ENCODE data around the gene CRIM1. TPM values are rescaled to one million over a fixed set of nuclear protein-coding genes. Genes with fewer than 3 reads are reported as not detected.

CRIM1 gene
- total and polyA plus RNA-seq, 4 donors = 24.3 to 119 (median 58.4) TPM

DNA sequence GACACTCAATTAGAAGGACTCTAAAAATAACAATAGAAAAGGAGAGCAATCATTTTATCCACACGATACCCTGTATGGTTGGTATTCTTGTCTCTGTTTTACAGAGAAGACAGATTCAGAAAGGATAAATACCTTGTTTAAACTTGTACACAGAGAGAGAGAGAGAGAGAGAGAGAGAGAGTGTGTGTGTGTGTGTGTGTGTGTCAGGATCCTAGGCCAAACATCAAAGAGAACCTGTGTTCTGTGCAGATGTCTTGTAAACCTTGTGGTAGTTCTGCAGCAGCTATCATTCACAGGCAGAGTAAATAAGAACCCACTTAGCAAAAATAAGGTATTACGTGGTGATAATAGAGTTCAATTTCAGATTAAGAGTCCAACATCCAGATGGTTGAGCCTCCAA lies 4.3 kb upstream of the CRIM1 start:
- Histone ChIP-seq H3K27me3 (ENCODE audit: control insufficient read depth in 3 of 3, insufficient read depth in 3 of 3, low read length in 2 of 3) (peaks cover 0 to 7% (median 0%) of the 10 kb centered on the region in 3 donors), H3K4me1 (ENCODE audit: control insufficient read depth in 5 of 5, insufficient read depth in 5 of 5, low read length in 5 of 5) (peaks cover 0 to 6% (median 1%) of the 10 kb centered on the region in 5 donors), H3K36me3 (ENCODE audit: control insufficient read depth in 4 of 4, insufficient read depth in 4 of 4, low read length in 4 of 4) (no peaks in the 10 kb centered on the region), H3K9me3 (ENCODE audit: control insufficient read depth in 4 of 4, insufficient read depth in 3 of 4, low read length in 3 of 4) (no peaks in the 10 kb centered on the region), H3K4me3 (no peak overlapping the region), H3K9ac (ENCODE audit: insufficient read depth in 1 of 2, low read length in 2 of 2) (no peak overlapping the region), H3K27ac (ENCODE audit: low read depth in 1 of 2, low read length in 1 of 2) (no peak overlapping the region)
- WGBS, 2 donors = 95% methylated on average over 2 of the region's 2 CpGs
- ATAC-seq (ENCODE audit: insufficient read depth, low FRiP score) = no peak
- no peak for DNase-seq
- TF ChIP-seq CTCF (IDR thresholded peaks at IDR 0.05; ENCODE audit: control extremely low read depth, extremely low read depth) = no peak

- TF ChIP-seq CTCF (IDR thresholded peaks at IDR 0.05; ENCODE audit: control extremely low read depth, extremely low read depth) = peak; percentile 63
- Histone ChIP-seq H3K27me3 (ENCODE audit: control insufficient read depth in 3 of 3, insufficient read depth in 3 of 3, low read length in 2 of 3) (peaks cover 0 to 7% (median 0%) of the 10 kb centered on the region in 3 donors), H3K4me3 (no peak overlapping the region), H3K4me1 (ENCODE audit: control insufficient read depth in 5 of 5, insufficient read depth in 5 of 5, low read length in 5 of 5) (peaks cover 0 to 6% (median 1%) of the 10 kb centered on the region in 5 donors), H3K36me3 (ENCODE audit: control insufficient read depth in 4 of 4, insufficient read depth in 4 of 4, low read length in 4 of 4) (no peaks in the 10 kb centered on the region), H3K27ac (ENCODE audit: low read depth in 1 of 2, low read length in 1 of 2) (no peak overlapping the region), H3K9ac (ENCODE audit: insufficient read depth in 1 of 2, low read length in 2 of 2) (no peak overlapping the region), H3K9me3 (ENCODE audit: control insufficient read depth in 4 of 4, insufficient read depth in 3 of 4, low read length in 3 of 4) (no peaks in the 10 kb centered on the region)
- ATAC-seq (ENCODE audit: insufficient read depth, low FRiP score) (no peak), DNase-seq (peak in 2 of 3 donors; percentile 68 to 77)
- 19 to 20% methylated on average over 10 of the region's 10 CpGs for WGBS, 2 donors
Observed at GRCh38 chr2:36351736-36352349, 3.7 kb upstream of the CRIM1 start.

GRCh38 chr2:36352701-36353100 lies 2.9 kb upstream of the CRIM1 start:
- ATAC-seq (ENCODE audit: insufficient read depth, low FRiP score) = no peak
- peaks cover 0 to 8% (median 0%) of the 10 kb centered on the region in 3 donors for H3K27me3 ChIP-seq (ENCODE audit: control insufficient read depth in 3 of 3, insufficient read depth in 3 of 3, low read length in 2 of 3)
- DNase-seq = no peak
- 80 to 83% methylated on average over 3 of the region's 3 CpGs for WGBS, 2 donors
- no peak overlapping the region for H3K4me3 ChIP-seq
- no peaks in the 10 kb centered on the region for H3K9me3 ChIP-seq (ENCODE audit: control insufficient read depth in 4 of 4, insufficient read depth in 3 of 4, low read length in 3 of 4)
- no peak for TF ChIP-seq CTCF (IDR thresholded peaks at IDR 0.05; ENCODE audit: control extremely low read depth, extremely low read depth)
- peaks cover 0 to 9% (median 2%) of the 10 kb centered on the region in 5 donors for H3K4me1 ChIP-seq (ENCODE audit: control insufficient read depth in 5 of 5, insufficient read depth in 5 of 5, low read length in 5 of 5)
- no peaks in the 10 kb centered on the region for H3K36me3 ChIP-seq (ENCODE audit: control insufficient read depth in 4 of 4, insufficient read depth in 4 of 4, low read length in 4 of 4)
- H3K27ac ChIP-seq (ENCODE audit: low read depth in 1 of 2, low read length in 1 of 2) = no peak overlapping the region
- no peak overlapping the region for H3K9ac ChIP-seq (ENCODE audit: insufficient read depth in 1 of 2, low read length in 2 of 2)

- H3K4me3 ChIP-seq = peak overlapping the region; percentile 61
- H3K27me3 ChIP-seq (ENCODE audit: control insufficient read depth in 3 of 3, insufficient read depth in 3 of 3, low read length in 2 of 3) = peaks cover 0 to 16% (median 0%) of the 10 kb centered on the region in 3 donors
- peak overlapping the region in 1 of 2 donors; percentile 73 for H3K9ac ChIP-seq (ENCODE audit: insufficient read depth in 1 of 2, low read length in 2 of 2)
- DNase-seq (peak in 1 of 3 donors; percentile 50), ATAC-seq (ENCODE audit: insufficient read depth, low FRiP score) (no peak)
- 35 to 36% methylated on average over 11 of the region's 11 CpGs for WGBS, 2 donors
- no peaks in the 10 kb centered on the region for H3K36me3 ChIP-seq (ENCODE audit: control insufficient read depth in 4 of 4, insufficient read depth in 4 of 4, low read length in 4 of 4)
- no peak for TF ChIP-seq CTCF (IDR thresholded peaks at IDR 0.05; ENCODE audit: control extremely low read depth, extremely low read depth)
- peak overlapping the region in 1 of 2 donors; percentile 81 for H3K27ac ChIP-seq (ENCODE audit: low read depth in 1 of 2, low read length in 1 of 2)
- peaks cover 0 to 30% (median 5%) of the 10 kb centered on the region in 5 donors for H3K4me1 ChIP-seq (ENCODE audit: control insufficient read depth in 5 of 5, insufficient read depth in 5 of 5, low read length in 5 of 5)
- H3K9me3 ChIP-seq (ENCODE audit: control insufficient read depth in 4 of 4, insufficient read depth in 3 of 4, low read length in 3 of 4) = no peaks in the 10 kb centered on the region
Observed at GRCh38 chr2:36354811-36355150, 797 bp upstream of the CRIM1 start.

All from lung (tissue), 12 donors.